Loucy (cell line): Measurements from ENCODE around the gene RSAD1.

Experiments used
- CTCF ChIP-seq: fragments of 200-600 bp; sonication (generic); conservative IDR thresholded peaks from 2 replicates; pipeline ENCODE4 v1.5.1; 2014; ENCODE audit warnings: mild to moderate bottlenecking, antibody characterized with exemption, low read length
- EZH2phosphoT487 ChIP-seq: fragments of 200-600 bp; IDR thresholded peaks from 2 replicates; pipeline ENCODE4 v1.6.1; 2018; ENCODE audit warnings: antibody characterized with exemption, mild to moderate bottlenecking, moderate library complexity, borderline replicate concordance

DNA sequence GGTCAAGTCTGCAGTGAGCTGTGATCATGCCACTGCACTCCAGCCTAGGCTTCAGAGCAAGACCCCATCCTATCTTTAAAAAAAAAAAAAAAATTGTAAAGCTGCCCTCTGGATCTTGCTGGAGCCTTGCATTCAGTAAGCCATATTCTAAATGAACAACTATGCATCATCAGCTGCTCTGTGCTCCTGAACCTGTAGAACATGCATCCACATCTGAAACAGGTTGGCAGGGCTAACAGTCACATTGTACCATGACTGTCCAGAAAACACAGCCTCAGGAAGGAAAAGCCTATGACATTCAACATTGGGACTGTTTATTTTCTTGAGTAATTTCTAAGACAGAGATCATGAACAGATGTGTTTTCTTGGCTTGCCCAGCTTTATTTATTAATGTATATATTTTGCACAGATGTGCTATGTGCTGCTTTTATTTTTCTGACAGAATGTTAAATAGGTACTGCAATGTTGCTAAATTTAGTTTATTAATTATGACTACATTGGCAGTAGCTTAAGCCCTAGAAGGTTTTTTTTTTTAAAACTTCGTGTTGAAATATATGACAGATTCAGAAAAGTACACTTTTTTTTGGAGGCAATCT lies 32.8 kb upstream of the RSAD1 start:
- TF ChIP-seq CTCF (no peak), EZH2phosphoT487 (no peak)
